WTC11 (cell line): ENCODE data around the gene NLN. TPM values are rescaled to one million over a fixed set of nuclear protein-coding genes. Genes with fewer than 3 reads are reported as not detected.

Experiments
- ATAC-seq: fragments of 200-7000 bp; cut with Tn5 transposase; 2 replicates; pipeline ENCODE4 v1.10.0; 2021; ENCODE audit warnings: mild to moderate bottlenecking, moderate library complexity
- CTCF ChIA-PET: fragments of 300-600 bp; sonication (Branson Sonifier 250); formaldehyde crosslinking; loops from one replicate; lab custom pipeline; 2021; ENCODE audit warnings: antibody characterized with exemption; lab: Charles Lee
- POLR2A ChIA-PET: fragments of 350-600 bp; sonication (Branson Sonifier 250); formaldehyde crosslinking; loops from one replicate; lab custom pipeline; 2021; ENCODE audit warnings: antibody characterized with exemption; lab: Charles Lee
- DNase-seq: peaks from one replicate; pipeline ENCODE4 v3.0.0; 2021; ENCODE audit warnings: low spot score
- H3K27ac Mint-ChIP-seq: 2 replicates; pipeline ENCODE4 v1.8.0; 2021; ENCODE audit warnings: mixed read lengths
- H3K27me3 Mint-ChIP-seq: 2 replicates; pipeline ENCODE4 v1.8.0; 2021; ENCODE audit warnings: low read depth, mild to moderate bottlenecking, moderate library complexity, mixed read lengths
- H3K36me3 Mint-ChIP-seq: 2 replicates; pipeline ENCODE4 v1.8.0; 2021; ENCODE audit warnings: mixed read lengths
- H3K4me1 Mint-ChIP-seq: 2 replicates; pipeline ENCODE4 v1.8.0; 2022; ENCODE audit warnings: mixed read lengths
- H3K4me3 Mint-ChIP-seq: 2 replicates; pipeline ENCODE4 v1.8.0; 2021; ENCODE audit warnings: mild to moderate bottlenecking, moderate library complexity, mixed read lengths
- H3K9me3 Mint-ChIP-seq: 2 replicates; pipeline ENCODE4 v1.8.0; 2021; ENCODE audit warnings: mixed read lengths
- CBFB ChIP-seq: sonication (generic); formaldehyde crosslinking; IDR thresholded peaks from 2 replicates; pipeline ENCODE4 v1.8.1; 2022; ENCODE audit warnings: mild to moderate bottlenecking, low read depth, missing genetic modification reagents
- CDX4 ChIP-seq: fragments of 250-450 bp; sonication (Bioruptor Pico); IDR thresholded peaks from 2 replicates; pipeline ENCODE4 v1.9.0; 2021; ENCODE audit warnings: moderate library complexity, mild to moderate bottlenecking, inconsistent platforms, borderline replicate concordance
- CREM ChIP-seq: sonication (generic); formaldehyde crosslinking; IDR thresholded peaks from 2 replicates; pipeline ENCODE4 v1.8.1; 2022; ENCODE audit warnings: mild to moderate bottlenecking, missing genetic modification reagents, moderate library complexity
- EMX1 ChIP-seq: fragments of 250-450 bp; sonication (Bioruptor Pico); IDR thresholded peaks from 2 replicates; pipeline ENCODE4 v1.8.0; 2021; ENCODE audit warnings: mild to moderate bottlenecking
- FOXJ3 ChIP-seq: sonication (generic); formaldehyde crosslinking; IDR thresholded peaks from 2 replicates; pipeline ENCODE4 v1.9.0; 2021; ENCODE audit warnings: missing genetic modification reagents, mild to moderate bottlenecking, borderline replicate concordance
- FOXK1 ChIP-seq: sonication (generic); formaldehyde crosslinking; IDR thresholded peaks from 2 replicates; pipeline ENCODE4 v1.8.0; 2022; ENCODE audit warnings: mild to moderate bottlenecking, moderate library complexity, missing genetic modification reagents
- FOXP4 ChIP-seq: sonication (generic); formaldehyde crosslinking; IDR thresholded peaks from 2 replicates; pipeline ENCODE4 v1.8.0; 2022; ENCODE audit warnings: mild to moderate bottlenecking, missing genetic modification reagents
- GABPB1 ChIP-seq: sonication (generic); formaldehyde crosslinking; IDR thresholded peaks from 2 replicates; pipeline ENCODE4 v1.8.1; 2023; ENCODE audit warnings: mild to moderate bottlenecking, missing genetic modification reagents
- GTF2I ChIP-seq: fragments of 250-450 bp; sonication (Bioruptor Pico); conservative IDR thresholded peaks from 2 replicates; pipeline ENCODE4 v1.4.0; 2021; ENCODE audit warnings: mild to moderate bottlenecking
- HMGA2 ChIP-seq: fragments of 250-450 bp; sonication (Bioruptor Pico); IDR thresholded peaks from 2 replicates; pipeline ENCODE4 v1.4.0; 2021; ENCODE audit warnings: mild to moderate bottlenecking, moderate library complexity
- JAZF1 ChIP-seq: fragments of 250-450 bp; sonication (Bioruptor Pico); IDR thresholded peaks from 2 replicates; pipeline ENCODE4 v1.9.0; 2021; ENCODE audit warnings: moderate library complexity, mild to moderate bottlenecking, inconsistent platforms
- NFATC4 ChIP-seq: fragments of 250-450 bp; sonication (Bioruptor Pico); IDR thresholded peaks from 2 replicates; pipeline ENCODE4 v1.9.0; 2021; ENCODE audit warnings: mild to moderate bottlenecking
- NFE2L1 ChIP-seq: sonication (generic); formaldehyde crosslinking; IDR thresholded peaks from 2 replicates; pipeline ENCODE4 v1.8.1; 2023; ENCODE audit warnings: missing genetic modification reagents
- OVOL2 ChIP-seq: fragments of 250-450 bp; sonication (Bioruptor Pico); IDR thresholded peaks from 2 replicates; pipeline ENCODE4 v1.9.0; 2021; ENCODE audit warnings: mild to moderate bottlenecking, borderline replicate concordance
- PREB ChIP-seq: sonication (generic); formaldehyde crosslinking; IDR thresholded peaks from 2 replicates; pipeline ENCODE4 v1.8.1; 2022; ENCODE audit warnings: mild to moderate bottlenecking, missing genetic modification reagents, moderate library complexity, borderline replicate concordance
- RORB ChIP-seq: fragments of 250-450 bp; sonication (Bioruptor Pico); IDR thresholded peaks from 2 replicates; pipeline ENCODE4 v1.9.0; 2021; ENCODE audit warnings: mild to moderate bottlenecking
- SMAD3 ChIP-seq: sonication (generic); formaldehyde crosslinking; IDR thresholded peaks from 2 replicates; pipeline ENCODE4 v1.8.0; 2022; ENCODE audit warnings: missing genetic modification reagents, mild to moderate bottlenecking, borderline replicate concordance
- SMAD4 ChIP-seq: sonication (generic); formaldehyde crosslinking; IDR thresholded peaks from 2 replicates; pipeline ENCODE4 v1.8.0; 2022; ENCODE audit warnings: mild to moderate bottlenecking, missing genetic modification reagents
- TCF7 ChIP-seq: sonication (generic); formaldehyde crosslinking; IDR thresholded peaks from 2 replicates; pipeline ENCODE4 v1.8.0; 2022; ENCODE audit warnings: mild to moderate bottlenecking, low read depth, missing genetic modification reagents, moderate library complexity
- ZNF121 ChIP-seq: sonication (generic); formaldehyde crosslinking; IDR thresholded peaks from 2 replicates; pipeline ENCODE4 v1.8.0; 2023; ENCODE audit warnings: missing genetic modification reagents
- ZNF671 ChIP-seq: fragments of 250-450 bp; sonication (Bioruptor Pico); IDR thresholded peaks from 2 replicates; pipeline ENCODE4 v1.8.0; 2021; ENCODE audit warnings: mild to moderate bottlenecking
- ZSCAN18 ChIP-seq: fragments of 250-450 bp; sonication (Bioruptor Pico); IDR thresholded peaks from 2 replicates; pipeline ENCODE4 v2.1.2; 2022; ENCODE audit warnings: mild to moderate bottlenecking, moderate library complexity
- total RNA-seq: library from RNA; stranded (reverse); gene quantifications from 3 replicates; pipeline ENCODE4 v1.2.3, GENCODE V29; 2021
- TF ChIP-seq, protein P1 (sequence below): fragments of 250-450 bp; sonication (Bioruptor Pico); IDR thresholded peaks from 2 replicates; pipeline ENCODE4 v1.8.0; 2021; ENCODE audit warnings: mild to moderate bottlenecking
- TF ChIP-seq, protein P2 (sequence below): sonication (generic); formaldehyde crosslinking; IDR thresholded peaks from 2 replicates; pipeline ENCODE4 v1.8.1; 2022; ENCODE audit warnings: low read depth, missing genetic modification reagents, borderline replicate concordance
- TF ChIP-seq, protein P3 (sequence below): sonication (generic); formaldehyde crosslinking; conservative IDR thresholded peaks from 2 replicates; pipeline ENCODE4 v1.8.1; 2022; ENCODE audit warnings: mild to moderate bottlenecking, missing genetic modification reagents

NLN gene
- total RNA-seq, 1 experiment from 2014 or later = 163 TPM

- Mint-ChIP-seq H3K27me3 (no peaks in the 10 kb centered on the region), H3K4me3 (no peak overlapping the region), H3K36me3 (peaks cover 44% of the 10 kb centered on the region), H3K27ac (peak overlapping the region; percentile 15; the same call in 1 of the 2 replicates), H3K4me1 (peaks cover 18% of the 10 kb centered on the region), H3K9me3 (peaks cover 15% of the 10 kb centered on the region)
- no peak for ATAC-seq
- no peak for TF ChIP-seq TCF7 (CRISPR knock-in tag)
- TF ChIP-seq, protein P1, sequence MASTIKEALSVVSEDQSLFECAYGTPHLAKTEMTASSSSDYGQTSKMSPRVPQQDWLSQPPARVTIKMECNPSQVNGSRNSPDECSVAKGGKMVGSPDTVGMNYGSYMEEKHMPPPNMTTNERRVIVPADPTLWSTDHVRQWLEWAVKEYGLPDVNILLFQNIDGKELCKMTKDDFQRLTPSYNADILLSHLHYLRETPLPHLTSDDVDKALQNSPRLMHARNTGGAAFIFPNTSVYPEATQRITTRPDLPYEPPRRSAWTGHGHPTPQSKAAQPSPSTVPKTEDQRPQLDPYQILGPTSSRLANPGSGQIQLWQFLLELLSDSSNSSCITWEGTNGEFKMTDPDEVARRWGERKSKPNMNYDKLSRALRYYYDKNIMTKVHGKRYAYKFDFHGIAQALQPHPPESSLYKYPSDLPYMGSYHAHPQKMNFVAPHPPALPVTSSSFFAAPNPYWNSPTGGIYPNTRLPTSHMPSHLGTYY (CRISPR knock-in tag) = no peak
- TF ChIP-seq SMAD3 (CRISPR knock-in tag) = no peak
- TF ChIP-seq GTF2I (CRISPR knock-in tag) = no peak
- TF ChIP-seq FOXP4 (CRISPR knock-in tag) = no peak
- TF ChIP-seq, protein P2, sequence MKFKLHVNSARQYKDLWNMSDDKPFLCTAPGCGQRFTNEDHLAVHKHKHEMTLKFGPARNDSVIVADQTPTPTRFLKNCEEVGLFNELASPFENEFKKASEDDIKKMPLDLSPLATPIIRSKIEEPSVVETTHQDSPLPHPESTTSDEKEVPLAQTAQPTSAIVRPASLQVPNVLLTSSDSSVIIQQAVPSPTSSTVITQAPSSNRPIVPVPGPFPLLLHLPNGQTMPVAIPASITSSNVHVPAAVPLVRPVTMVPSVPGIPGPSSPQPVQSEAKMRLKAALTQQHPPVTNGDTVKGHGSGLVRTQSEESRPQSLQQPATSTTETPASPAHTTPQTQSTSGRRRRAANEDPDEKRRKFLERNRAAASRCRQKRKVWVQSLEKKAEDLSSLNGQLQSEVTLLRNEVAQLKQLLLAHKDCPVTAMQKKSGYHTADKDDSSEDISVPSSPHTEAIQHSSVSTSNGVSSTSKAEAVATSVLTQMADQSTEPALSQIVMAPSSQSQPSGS (CRISPR knock-in tag) = no peak
- no peak for TF ChIP-seq ZNF121 (CRISPR knock-in tag)
- no peak for TF ChIP-seq ZNF671 (CRISPR knock-in tag)
- no peak for TF ChIP-seq FOXK1
- TF ChIP-seq, protein P3, sequence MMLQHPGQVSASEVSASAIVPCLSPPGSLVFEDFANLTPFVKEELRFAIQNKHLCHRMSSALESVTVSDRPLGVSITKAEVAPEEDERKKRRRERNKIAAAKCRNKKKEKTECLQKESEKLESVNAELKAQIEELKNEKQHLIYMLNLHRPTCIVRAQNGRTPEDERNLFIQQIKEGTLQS (CRISPR knock-in tag) = no peak
- no peak for TF ChIP-seq GABPB1
- no peak for TF ChIP-seq JAZF1 (CRISPR knock-in tag)
- TF ChIP-seq EMX1 = no peak
- no peak for TF ChIP-seq HMGA2
- TF ChIP-seq NFE2L1 = no peak
- CTCF ChIA-PET = no interaction called here
- POLR2A ChIA-PET = no interaction called here
- DNase-seq = no peak
Measured at GRCh38 chr5:65766175-65766574, 44.2 kb downstream of the NLN start.

DNA sequence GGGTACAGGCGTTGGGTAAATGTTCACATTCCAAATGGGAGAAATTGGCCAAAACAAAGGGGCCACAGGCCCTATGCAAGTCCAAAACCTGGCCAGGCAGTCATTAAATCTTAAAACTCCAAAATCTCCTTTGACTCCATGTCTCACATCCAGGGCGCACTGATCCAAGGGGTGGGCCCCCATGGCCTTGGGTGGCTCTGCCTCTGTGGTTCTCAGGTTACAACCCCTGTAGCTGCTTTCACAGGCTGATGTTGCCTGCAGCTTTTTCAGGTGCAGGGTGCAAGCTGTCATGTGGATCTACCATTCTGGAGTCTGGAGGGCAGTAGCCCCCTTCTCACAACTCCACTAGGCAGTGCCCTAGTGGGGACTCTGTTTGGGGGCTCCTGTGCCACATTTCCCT is 44.8 kb downstream of the NLN start:
- Mint-ChIP-seq H3K36me3 (peaks cover 44% of the 10 kb centered on the region), H3K27ac (no peak overlapping the region), H3K9me3 (peaks cover 15% of the 10 kb centered on the region), H3K27me3 (no peaks in the 10 kb centered on the region), H3K4me3 (no peak overlapping the region), H3K4me1 (peaks cover 18% of the 10 kb centered on the region)
- peak; percentile 57 for ATAC-seq
- DNase-seq = peak; percentile 12
- CTCF ChIA-PET = no interaction called here
- no peak for TF ChIP-seq OVOL2 (CRISPR knock-in tag)
- POLR2A ChIA-PET = no interaction called here

GRCh38 chr5:65767565-65767964 is 45.6 kb downstream of the NLN start:
- Mint-ChIP-seq H3K4me3 (no peak overlapping the region), H3K27me3 (no peaks in the 10 kb centered on the region), H3K4me1 (peaks cover 18% of the 10 kb centered on the region), H3K27ac (peak overlapping the region; percentile 61), H3K9me3 (peaks cover 15% of the 10 kb centered on the region), H3K36me3 (peaks cover 48% of the 10 kb centered on the region)
- ATAC-seq (no peak), DNase-seq (no peak)
- CTCF ChIA-PET = no interaction called here
- TF ChIP-seq TCF7 (CRISPR knock-in tag) = no peak
- no peak for TF ChIP-seq NFATC4
- no peak for TF ChIP-seq SMAD4 (CRISPR knock-in tag)
- no peak for TF ChIP-seq GABPB1
- no peak for TF ChIP-seq PREB
- TF ChIP-seq CBFB (CRISPR knock-in tag) = no peak
- TF ChIP-seq CDX4 (CRISPR knock-in tag) = no peak
- TF ChIP-seq ZSCAN18 = no peak
- no peak for TF ChIP-seq FOXJ3 (CRISPR knock-in tag)
- no peak for TF ChIP-seq RORB (CRISPR knock-in tag)
- TF ChIP-seq FOXK1 = no peak
- no peak for TF ChIP-seq CREM (CRISPR knock-in tag)
- POLR2A ChIA-PET = no interaction called here
